HepG2 (cell line): Measurements from ENCODE around the gene FLOT2. TPM values are rescaled to one million over a fixed set of nuclear protein-coding genes. Genes with fewer than 3 reads are reported as not detected.

Source experiments
- ARID2 ChIP-seq: sonication (generic); formaldehyde crosslinking; IDR thresholded peaks from 2 replicates; pipeline ENCODE4 v1.8.1; 2022; ENCODE audit warnings: mild to moderate bottlenecking, missing genetic modification reagents, borderline replicate concordance
- BATF2 ChIP-seq: sonication (generic); formaldehyde crosslinking; IDR thresholded peaks from 2 replicates; pipeline ENCODE4 v1.8.0; 2022; ENCODE audit warnings: mild to moderate bottlenecking, missing genetic modification reagents, moderate library complexity
- CHCHD3 ChIP-seq: sonication (generic); formaldehyde crosslinking; IDR thresholded peaks from 2 replicates; pipeline ENCODE4 v1.8.0; 2022; ENCODE audit warnings: mild to moderate bottlenecking, missing genetic modification reagents, moderate library complexity
- HDAC6 ChIP-seq: fragments of 200-600 bp; sonication (generic); IDR thresholded peaks from 2 replicates; pipeline ENCODE4 v1.7.0; 2017; ENCODE audit warnings: mild to moderate bottlenecking, antibody characterized with exemption, low read length, low read depth
- HMG20A ChIP-seq: IDR thresholded peaks from 2 replicates; pipeline ENCODE4 v1.6.1; 2016; ENCODE audit warnings: borderline replicate concordance
- HNRNPLL ChIP-seq: fragments of 200-400 bp; formaldehyde crosslinking; IDR thresholded peaks from 2 replicates; pipeline ENCODE4 v1.6.1; 2017; ENCODE audit warnings: mild to moderate bottlenecking, low read depth, low read length; ENCODE audit not compliant: poor library complexity, severe bottlenecking
- ISL2 ChIP-seq: sonication (generic); formaldehyde crosslinking; IDR thresholded peaks from 2 replicates; pipeline ENCODE4 v1.5.0; 2020; ENCODE audit warnings: missing genetic modification reagents
- MEIS1 ChIP-seq: sonication (generic); formaldehyde crosslinking; IDR thresholded peaks from 2 replicates; pipeline ENCODE4 v1.9.0; 2021; ENCODE audit warnings: mild to moderate bottlenecking, missing genetic modification reagents, moderate library complexity, borderline replicate concordance
- NONO ChIP-seq, 2 experiments: fragments of 450-650 bp in 1 of 2; sonication (generic) in 1 of 2; formaldehyde crosslinking in 1 of 2; IDR thresholded peaks in 1 of 2; conservative IDR thresholded peaks in 1 of 2; 2 replicates each; pipeline versions ENCODE4 v1.6.1 to v1.8.0; 2017 to 2022; ENCODE audit warnings: mild to moderate bottlenecking in 1 of 2, missing genetic modification reagents in 1 of 2, moderate library complexity in 1 of 2
- PHF21A ChIP-seq: sonication (generic); formaldehyde crosslinking; IDR thresholded peaks from 2 replicates; pipeline ENCODE4 v1.5.0; 2020; ENCODE audit warnings: mild to moderate bottlenecking, missing genetic modification reagents
- SAP130 ChIP-seq: IDR thresholded peaks from 2 replicates; pipeline ENCODE4 v1.6.1; 2016; ENCODE audit warnings: low read depth
- SOX5 ChIP-seq: IDR thresholded peaks from 2 replicates; pipeline ENCODE4 v1.6.1; 2016; ENCODE audit warnings: borderline replicate concordance
- ZBTB7B ChIP-seq: sonication (generic); formaldehyde crosslinking; IDR thresholded peaks from 2 replicates; pipeline ENCODE4 v1.4.0; 2020; ENCODE audit warnings: missing genetic modification reagents
- ZNF367 ChIP-seq: sonication (generic); formaldehyde crosslinking; IDR thresholded peaks from 2 replicates; pipeline ENCODE4 v1.4.0; 2020; ENCODE audit warnings: missing genetic modification reagents, borderline replicate concordance
- ZNF430 ChIP-seq: sonication (generic); formaldehyde crosslinking; IDR thresholded peaks from 2 replicates; pipeline ENCODE4 v1.9.0; 2021; ENCODE audit warnings: mild to moderate bottlenecking, missing genetic modification reagents
- ZNF549 ChIP-seq: sonication (generic); formaldehyde crosslinking; IDR thresholded peaks from 2 replicates; pipeline ENCODE4 v1.5.0; 2020; ENCODE audit warnings: missing genetic modification reagents
- ZNF558 ChIP-seq: sonication (generic); formaldehyde crosslinking; IDR thresholded peaks from 2 replicates; pipeline ENCODE4 v1.9.0; 2022; ENCODE audit warnings: mild to moderate bottlenecking, missing genetic modification reagents, borderline replicate concordance
- ZNF652 ChIP-seq: IDR thresholded peaks from 2 replicates; pipeline ENCODE4 v1.6.1; 2016; ENCODE audit warnings: low read depth, borderline replicate concordance
- ZNF75D ChIP-seq: sonication (generic); formaldehyde crosslinking; IDR thresholded peaks from 2 replicates; pipeline ENCODE4 v1.8.1; 2023; ENCODE audit warnings: missing genetic modification reagents, mild to moderate bottlenecking, borderline replicate concordance
- ZNF781 ChIP-seq: sonication (generic); formaldehyde crosslinking; IDR thresholded peaks from 2 replicates; pipeline ENCODE4 v1.5.1; 2020; ENCODE audit warnings: borderline replicate concordance, mild to moderate bottlenecking, missing genetic modification reagents; ENCODE audit errors: not compliant biosample characterization
- ZSCAN20 ChIP-seq: sonication (generic); formaldehyde crosslinking; IDR thresholded peaks from 2 replicates; pipeline ENCODE4 v1.4.0; 2020; ENCODE audit warnings: missing genetic modification reagents, mild to moderate bottlenecking, borderline replicate concordance
- polyA plus RNA-seq, 8 experiments: library from polyadenylated mRNA; depleted of rRNA in 3 of 8; stranded (reverse) in 7 of 8; unstranded in 1 of 8; fragments of >200 nt; fragmentation: Illumina TruSeq in 4 of 8; extraction: Trizol in 4 of 8; gene quantifications; 2 replicates each; pipeline versions ENCODE4 v1.2.1 to v1.2.3, GENCODE V29; 2011 to 2016; ENCODE audit warnings: low read depth in 4 of 8, missing spikeins in 1 of 8, mixed read lengths in 1 of 8; ENCODE audit not compliant: insufficient read depth in 1 of 8
- total RNA-seq, 5 experiments: library from RNA; depleted of rRNA; stranded (reverse); fragments of >200 nt; fragmentation: Illumina TruSeq; extraction: Trizol; gene quantifications; 2 replicates each; pipeline ENCODE4 v1.2.3, GENCODE V29; 2016; ENCODE audit warnings: low read depth in 1 of 5
- TF ChIP-seq, protein P1 (sequence below): sonication (generic); formaldehyde crosslinking; conservative IDR thresholded peaks from 2 replicates; pipeline ENCODE4 v1.8.0; 2022; ENCODE audit warnings: mild to moderate bottlenecking, moderate library complexity, missing genetic modification reagents
- TF ChIP-seq, protein P2 (sequence below): IDR thresholded peaks from 2 replicates; pipeline ENCODE4 v1.4.0; 2020; ENCODE audit warnings: mild to moderate bottlenecking, missing genetic modification reagents

Gene FLOT2
- total and polyA plus RNA-seq, 2 of the 13 experiments (the other 11 are each of a cell fraction or from before 2014, with no cell fraction given): 54.3 to 54.5 TPM

DNA sequence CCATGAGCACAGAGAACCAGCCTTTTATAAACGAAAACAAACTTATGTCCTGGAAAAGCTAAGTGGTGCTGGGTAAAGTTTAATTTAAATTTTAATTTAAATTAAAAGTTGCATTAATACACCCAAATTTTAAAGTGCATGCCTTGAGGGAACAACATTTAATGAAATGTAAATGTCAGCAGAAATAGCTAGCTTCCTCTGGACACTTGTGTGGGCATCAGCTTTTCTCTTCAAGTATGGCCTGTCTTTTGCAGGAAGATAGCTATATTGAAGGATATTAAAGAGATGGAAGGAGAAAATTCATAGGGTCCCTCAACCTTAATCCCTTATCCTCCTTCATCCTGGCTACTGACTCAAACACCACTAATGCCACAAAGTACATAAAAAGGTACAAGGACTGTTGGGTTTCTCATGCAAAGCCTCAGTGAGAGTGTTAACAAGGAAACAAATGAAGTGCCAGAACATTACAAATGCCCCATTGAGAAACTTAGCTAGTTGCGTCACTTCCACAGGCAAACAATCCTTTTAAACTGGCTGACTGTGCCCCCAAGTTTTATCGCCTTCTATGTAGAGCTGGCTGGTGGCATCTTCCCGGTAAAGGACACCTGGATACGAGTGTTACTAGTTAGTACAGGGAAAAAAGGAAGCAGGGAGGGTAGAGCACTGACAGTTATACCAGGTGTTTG, 39.7 kb upstream of the FLOT2 start (continued):
- TF ChIP-seq NONO (IDR thresholded peaks at IDR 0.05): no peak
- TF ChIP-seq NONO (CRISPR knock-in tag; conservative IDR thresholded peaks at IDR 0.05): 0 out of 2 replicates have a peak, but pooled peaks have one; percentile 31
- TF ChIP-seq ZNF75D (CRISPR knock-in tag): no peak
- peak; percentile 77 for TF ChIP-seq SAP130
- no peak for TF ChIP-seq ARID2 (CRISPR knock-in tag)
- no peak for TF ChIP-seq ZNF549
- TF ChIP-seq ZNF781 (CRISPR knock-in tag): no peak
- no peak for TF ChIP-seq ZSCAN20 (CRISPR knock-in tag)
- 0 out of 2 replicates have a peak, but pooled peaks have one; percentile 36 for TF ChIP-seq ISL2 (CRISPR knock-in tag)
- TF ChIP-seq BATF2 (CRISPR knock-in tag): no peak
- TF ChIP-seq HNRNPLL: no peak
- TF ChIP-seq PHF21A (CRISPR knock-in tag): peak; percentile 43; the same call in 1 of the 2 replicates
- no peak for TF ChIP-seq ZNF558 (CRISPR knock-in tag)
- TF ChIP-seq, protein P1, sequence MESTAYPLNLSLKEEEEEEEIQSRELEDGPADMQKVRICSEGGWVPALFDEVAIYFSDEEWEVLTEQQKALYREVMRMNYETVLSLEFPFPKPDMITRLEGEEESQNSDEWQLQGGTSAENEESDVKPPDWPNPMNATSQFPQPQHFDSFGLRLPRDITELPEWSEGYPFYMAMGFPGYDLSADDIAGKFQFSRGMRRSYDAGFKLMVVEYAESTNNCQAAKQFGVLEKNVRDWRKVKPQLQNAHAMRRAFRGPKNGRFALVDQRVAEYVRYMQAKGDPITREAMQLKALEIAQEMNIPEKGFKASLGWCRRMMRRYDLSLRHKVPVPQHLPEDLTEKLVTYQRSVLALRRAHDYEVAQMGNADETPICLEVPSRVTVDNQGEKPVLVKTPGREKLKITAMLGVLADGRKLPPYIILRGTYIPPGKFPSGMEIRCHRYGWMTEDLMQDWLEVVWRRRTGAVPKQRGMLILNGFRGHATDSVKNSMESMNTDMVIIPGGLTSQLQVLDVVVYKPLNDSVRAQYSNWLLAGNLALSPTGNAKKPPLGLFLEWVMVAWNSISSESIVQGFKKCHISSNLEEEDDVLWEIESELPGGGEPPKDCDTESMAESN (CRISPR knock-in tag): no peak
- no peak for TF ChIP-seq MEIS1
- TF ChIP-seq ZBTB7B (CRISPR knock-in tag): 0 out of 2 replicates have a peak, but pooled peaks have one; percentile 24
- 0 out of 2 replicates have a peak, but pooled peaks have one; percentile 32 for TF ChIP-seq ZNF367 (CRISPR knock-in tag)
- peak; percentile 43; the same call in 1 of the 2 replicates for TF ChIP-seq HMG20A
- no peak for TF ChIP-seq CHCHD3 (CRISPR knock-in tag)
- TF ChIP-seq HDAC6: no peak
- TF ChIP-seq ZNF430 (CRISPR knock-in tag): no peak
- TF ChIP-seq SOX5: peak; percentile 80
- TF ChIP-seq, protein P2, sequence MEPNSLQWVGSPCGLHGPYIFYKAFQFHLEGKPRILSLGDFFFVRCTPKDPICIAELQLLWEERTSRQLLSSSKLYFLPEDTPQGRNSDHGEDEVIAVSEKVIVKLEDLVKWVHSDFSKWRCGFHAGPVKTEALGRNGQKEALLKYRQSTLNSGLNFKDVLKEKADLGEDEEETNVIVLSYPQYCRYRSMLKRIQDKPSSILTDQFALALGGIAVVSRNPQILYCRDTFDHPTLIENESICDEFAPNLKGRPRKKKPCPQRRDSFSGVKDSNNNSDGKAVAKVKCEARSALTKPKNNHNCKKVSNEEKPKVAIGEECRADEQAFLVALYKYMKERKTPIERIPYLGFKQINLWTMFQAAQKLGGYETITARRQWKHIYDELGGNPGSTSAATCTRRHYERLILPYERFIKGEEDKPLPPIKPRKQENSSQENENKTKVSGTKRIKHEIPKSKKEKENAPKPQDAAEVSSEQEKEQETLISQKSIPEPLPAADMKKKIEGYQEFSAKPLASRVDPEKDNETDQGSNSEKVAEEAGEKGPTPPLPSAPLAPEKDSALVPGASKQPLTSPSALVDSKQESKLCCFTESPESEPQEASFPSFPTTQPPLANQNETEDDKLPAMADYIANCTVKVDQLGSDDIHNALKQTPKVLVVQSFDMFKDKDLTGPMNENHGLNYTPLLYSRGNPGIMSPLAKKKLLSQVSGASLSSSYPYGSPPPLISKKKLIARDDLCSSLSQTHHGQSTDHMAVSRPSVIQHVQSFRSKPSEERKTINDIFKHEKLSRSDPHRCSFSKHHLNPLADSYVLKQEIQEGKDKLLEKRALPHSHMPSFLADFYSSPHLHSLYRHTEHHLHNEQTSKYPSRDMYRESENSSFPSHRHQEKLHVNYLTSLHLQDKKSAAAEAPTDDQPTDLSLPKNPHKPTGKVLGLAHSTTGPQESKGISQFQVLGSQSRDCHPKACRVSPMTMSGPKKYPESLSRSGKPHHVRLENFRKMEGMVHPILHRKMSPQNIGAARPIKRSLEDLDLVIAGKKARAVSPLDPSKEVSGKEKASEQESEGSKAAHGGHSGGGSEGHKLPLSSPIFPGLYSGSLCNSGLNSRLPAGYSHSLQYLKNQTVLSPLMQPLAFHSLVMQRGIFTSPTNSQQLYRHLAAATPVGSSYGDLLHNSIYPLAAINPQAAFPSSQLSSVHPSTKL: peak; percentile 76
- no peak for TF ChIP-seq ZNF652 (CRISPR knock-in tag)
